Measurements from ENCODE around the gene TFF1. TPM values are rescaled to one million over a fixed set of nuclear protein-coding genes. Genes with fewer than 3 reads are reported as not detected.

Gene TFF1
- total and polyA plus RNA-seq, 2 of the 4 experiments (the other 2 are of a cell fraction): not detected

DNA sequence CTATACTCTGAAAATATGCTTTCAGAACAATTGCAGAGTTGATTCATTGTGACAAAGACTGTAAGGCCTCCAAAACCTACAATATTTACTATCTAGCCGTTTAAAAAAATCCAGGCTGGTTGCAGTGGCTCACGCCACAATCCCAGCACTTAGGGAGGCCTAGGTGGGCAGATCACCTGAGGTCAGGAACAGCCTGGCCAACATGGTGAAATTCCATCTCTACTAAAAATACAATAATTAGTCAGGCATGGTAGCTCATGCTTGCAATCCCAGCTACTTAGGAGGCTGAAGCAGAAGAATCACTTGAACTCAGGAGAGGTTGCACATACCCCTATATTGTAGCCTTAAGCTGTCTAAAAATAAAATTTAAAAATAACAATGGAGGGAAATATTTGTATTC, 10.3 kb downstream of the TFF1 start:
- H3K4me2 ChIP-seq (ENCODE audit: low read depth, low read length): no peak overlapping the region
- H3K56ac ChIP-seq (ENCODE audit: extremely low read depth, insufficient read depth, low read length): no peak overlapping the region
- no peaks in the 10 kb centered on the region for H3K4me1 ChIP-seq (ENCODE audit: control insufficient read depth, insufficient read depth, low read length)
- ATAC-seq (ENCODE audit: low read depth) (no peak), DNase-seq (no peak)
- no peak overlapping the region for H2AFZ ChIP-seq (replicated peaks; ENCODE audit: low read length, poor library complexity)
- no CpG with 5 or more reads among the region's 2 CpGs for WGBS, 2 experiments (ENCODE audit: extremely low coverage in 2 of 2, insufficient read length in 1 of 2)
- H2AK5ac ChIP-seq (ENCODE audit: low read depth, low read length): no peak overlapping the region
- no peaks in the 10 kb centered on the region for H3K36me3 ChIP-seq (ENCODE audit: control insufficient read depth, insufficient read depth, low read length)
- no peak overlapping the region for H2BK120ac ChIP-seq (ENCODE audit: low read depth, low read length)
- H2BK15ac ChIP-seq (ENCODE audit: low read depth, low read length): no peak overlapping the region
- no peak overlapping the region for H3K9ac ChIP-seq (ENCODE audit: low read depth, low read length)
- dilution Hi-C loops (cut with HindIII; ENCODE audit: low sequenced_read_pairs, unreplicated experiment) (no loop called here), in situ Hi-C loops (cut with MboI; ENCODE audit: low sequenced_read_pairs) (no loop called here), intact Hi-C loops (cut with micrococcal nuclease) (no loop called here)
- H3K9me1 ChIP-seq (ENCODE audit: insufficient read depth, low read length): no peaks in the 10 kb centered on the region
- H2BK20ac ChIP-seq (ENCODE audit: low read depth, low read length): no peak overlapping the region
- ChIA-PET CTCF (interaction anchor here (0.6 kb wide), 1 partner anchor 31 kb away, joined by 4 read pairs; no protein-coding TSS in a partner anchor), POLR2A (ENCODE audit: unreplicated experiment) (no interaction called here)
- H3K14ac ChIP-seq (replicated peaks; ENCODE audit: low read depth, low read length): no peak overlapping the region
- H3K27me3 ChIP-seq (ENCODE audit: control insufficient read depth, insufficient read depth, low read length): peaks cover 17% of the 10 kb centered on the region
- no peak overlapping the region for H2BK5ac ChIP-seq (ENCODE audit: low read depth, low read length, poor library complexity, severe bottlenecking)
- BruUV-seq (replicated peaks): no TSS peak
- no peak overlapping the region for H4K5ac ChIP-seq (ENCODE audit: low read depth, low read length)
- no peak overlapping the region for H4K91ac ChIP-seq (ENCODE audit: insufficient read depth, low read depth, low read length)
- H3K4me3 ChIP-seq (ENCODE audit: insufficient read depth, low read depth, low read length): no peak overlapping the region
- no peak for TF ChIP-seq SMC3 (IDR thresholded peaks at IDR 0.05; ENCODE audit: low read depth, low read length)
- no peaks in the 10 kb centered on the region for H4K20me1 ChIP-seq (ENCODE audit: insufficient read depth, low read length)
- H3K9me3 ChIP-seq (ENCODE audit: control insufficient read depth, insufficient read depth, low read length): no peaks in the 10 kb centered on the region; the same call in 1 of the 2 replicates
- H3K4ac ChIP-seq (ENCODE audit: low read depth, low read length): no peak overlapping the region
- H3K18ac ChIP-seq (ENCODE audit: low read depth, low read length): no peak overlapping the region
- H4K8ac ChIP-seq (ENCODE audit: low read depth in 2 of 2, low read length in 2 of 2): no peak overlapping the region
- H3K79me1 ChIP-seq (ENCODE audit: low read depth in 1 of 2, low read length in 2 of 2): no peaks in the 10 kb centered on the region
- no peak overlapping the region for H2AK9ac ChIP-seq (replicated peaks; ENCODE audit: low read depth, low read length, poor library complexity)
- no peak overlapping the region for H3K27ac ChIP-seq (ENCODE audit: insufficient read depth, low read length)
- no peak overlapping the region for H3K23ac ChIP-seq (ENCODE audit: low read depth, low read length)
